ENCODE data around the gene EPGN. TPM values are rescaled to one million over a fixed set of nuclear protein-coding genes. Genes with fewer than 3 reads are reported as not detected.

Gene EPGN
- total RNA-seq, 1 donor from 2014 or later, result 6.9 TPM

- intact Hi-C loops (cut with DNase I), result no loop called here
- Histone ChIP-seq H3K27ac (no peak overlapping the region), H3K9me3 (no peaks in the 10 kb centered on the region), H3K4me3 (no peak overlapping the region), H3K4me1 (no peaks in the 10 kb centered on the region), H3K36me3 (no peaks in the 10 kb centered on the region), H3K27me3 (no peaks in the 10 kb centered on the region)
- TF ChIP-seq CTCF (IDR thresholded peaks at IDR 0.05), result no peak
- no peak for TF ChIP-seq POLR2A (IDR thresholded peaks at IDR 0.05)
- no peak for TF ChIP-seq POLR2AphosphoS5 (IDR thresholded peaks at IDR 0.05; ENCODE audit: insufficient read depth in 1 of 2, low read depth in 1 of 2)
- DNase-seq (ENCODE audit: extremely low spot score in 2 of 2), result no peak
Measured at GRCh38 chr4:74314944-74315343, 6.7 kb downstream of the EPGN start.

GRCh38 chr4:74315376-74315775 lies 7.1 kb downstream of the EPGN start:
- Histone ChIP-seq H3K27ac (no peak overlapping the region), H3K27me3 (no peaks in the 10 kb centered on the region), H3K4me1 (peaks cover 4% of the 10 kb centered on the region), H3K36me3 (no peaks in the 10 kb centered on the region), H3K9me3 (no peaks in the 10 kb centered on the region), H3K4me3 (no peak overlapping the region)
- no peak for TF ChIP-seq POLR2AphosphoS5 (IDR thresholded peaks at IDR 0.05; ENCODE audit: insufficient read depth in 1 of 2, low read depth in 1 of 2)
- intact Hi-C loops (cut with DNase I), result no loop called here
- DNase-seq (ENCODE audit: extremely low spot score in 2 of 2), result no peak

GRCh38 chr4:74316397-74316796 lies 8.1 kb downstream of the EPGN start:
- DNase-seq (ENCODE audit: extremely low spot score in 2 of 2), result no peak
- no peaks in the 10 kb centered on the region for H3K27me3 ChIP-seq
- no peak overlapping the region for H3K4me3 ChIP-seq
- peaks cover 4% of the 10 kb centered on the region for H3K4me1 ChIP-seq
- H3K36me3 ChIP-seq, result no peaks in the 10 kb centered on the region
- TF ChIP-seq POLR2A (IDR thresholded peaks at IDR 0.05) (no peak), CTCF (IDR thresholded peaks at IDR 0.05) (no peak), POLR2AphosphoS5 (IDR thresholded peaks at IDR 0.05; ENCODE audit: insufficient read depth in 1 of 2, low read depth in 1 of 2) (peak in 1 of 2 donors; percentile 59)
- intact Hi-C loops (cut with DNase I), result no loop called here
- H3K27ac ChIP-seq, result no peak overlapping the region
- no peaks in the 10 kb centered on the region for H3K9me3 ChIP-seq

GRCh38 chr4:74317616-74318246 lies 9.5 kb downstream of the EPGN start:
- H3K4me3 ChIP-seq, result no peak overlapping the region
- DNase-seq (ENCODE audit: extremely low spot score in 2 of 2), result no peak
- peaks cover 4% of the 10 kb centered on the region for H3K4me1 ChIP-seq
- H3K9me3 ChIP-seq, result no peaks in the 10 kb centered on the region
- intact Hi-C loops (cut with DNase I), result no loop called here
- no peaks in the 10 kb centered on the region for H3K27me3 ChIP-seq
- TF ChIP-seq POLR2A (IDR thresholded peaks at IDR 0.05) (no peak), POLR2AphosphoS5 (IDR thresholded peaks at IDR 0.05; ENCODE audit: insufficient read depth in 1 of 2, low read depth in 1 of 2) (peak in 1 of 2 donors; percentile 43)
- H3K36me3 ChIP-seq, result no peaks in the 10 kb centered on the region
- H3K27ac ChIP-seq, result no peak overlapping the region

GRCh38 chr4:74318276-74318675 lies 10.0 kb downstream of the EPGN start:
- Histone ChIP-seq H3K4me3 (no peak overlapping the region), H3K36me3 (no peaks in the 10 kb centered on the region), H3K27me3 (no peaks in the 10 kb centered on the region), H3K9me3 (no peaks in the 10 kb centered on the region), H3K27ac (no peak overlapping the region), H3K4me1 (peaks cover 4% of the 10 kb centered on the region)
- intact Hi-C loops (cut with DNase I), result no loop called here
- DNase-seq (ENCODE audit: extremely low spot score in 2 of 2), result no peak
- no peak for TF ChIP-seq CTCF (IDR thresholded peaks at IDR 0.05)
- TF ChIP-seq POLR2AphosphoS5 (IDR thresholded peaks at IDR 0.05; ENCODE audit: insufficient read depth in 1 of 2, low read depth in 1 of 2), result no peak
- TF ChIP-seq POLR2A (IDR thresholded peaks at IDR 0.05), result no peak

- Histone ChIP-seq H3K36me3 (no peaks in the 10 kb centered on the region), H3K4me1 (peaks cover 4% of the 10 kb centered on the region), H3K27ac (no peak overlapping the region), H3K27me3 (no peaks in the 10 kb centered on the region), H3K4me3 (no peak overlapping the region), H3K9me3 (no peaks in the 10 kb centered on the region)
- intact Hi-C loops (cut with DNase I), result no loop called here
- no peak for DNase-seq (ENCODE audit: extremely low spot score in 2 of 2)
- TF ChIP-seq CTCF (IDR thresholded peaks at IDR 0.05), result no peak
- TF ChIP-seq POLR2A (IDR thresholded peaks at IDR 0.05), result no peak
- TF ChIP-seq POLR2AphosphoS5 (IDR thresholded peaks at IDR 0.05; ENCODE audit: insufficient read depth in 1 of 2, low read depth in 1 of 2), result no peak
Measured at GRCh38 chr4:74319470-74319869, 11.2 kb downstream of the EPGN start.

Data from vagina (tissue), 2 donors.